K562 (cell line): ENCODE data around the gene GMDS.

Experiments
- CTCF ChIP-seq, 3 experiments: IDR thresholded peaks in 2 of 3; conservative IDR thresholded peaks in 1 of 3; 2 replicates each; pipeline ENCODE4 v1.5.1; 2011 to 2012; ENCODE audit warnings: low read length in 3 of 3, mild to moderate bottlenecking in 3 of 3, control low read depth in 2 of 3, improper control_type of control experiment in 1 of 3, inconsistent platforms in 1 of 3, low read depth in 1 of 3, mixed read lengths in 1 of 3, moderate library complexity in 1 of 3; ENCODE audit not compliant: insufficient read depth in 2 of 3
- ELF1 ChIP-seq: fragments of 200-800 bp; sonication (Bioruptor generic); IDR thresholded peaks from 2 replicates; pipeline ENCODE4 v1.6.1; 2016; ENCODE audit warnings: missing genetic modification characterization, missing compliant biosample characterization
- EP400 ChIP-seq: fragments of 450-650 bp; IDR thresholded peaks from 2 replicates; pipeline ENCODE4 v1.6.1; 2017; ENCODE audit warnings: antibody characterized with exemption, mild to moderate bottlenecking, moderate library complexity
- LARP7 ChIP-seq: fragments of 450-650 bp; IDR thresholded peaks from 2 replicates; pipeline ENCODE4 v1.6.1; 2016
- MYC ChIP-seq, 2 experiments: fragments of 250-450 bp in 1 of 2; sonication (Bioruptor Pico) in 1 of 2; IDR thresholded peaks; 2 replicates each; pipeline versions ENCODE4 v1.5.1 to v1.6.1; 2012 to 2021; ENCODE audit warnings: low read depth in 2 of 2, borderline replicate concordance in 1 of 2, improper control_type of control experiment in 1 of 2, low read length in 1 of 2, mild to moderate bottlenecking in 1 of 2, moderate library complexity in 1 of 2
- NBN ChIP-seq: fragments of 450-650 bp; IDR thresholded peaks from 2 replicates; pipeline ENCODE4 v1.6.1; 2016; ENCODE audit warnings: low read depth, mild to moderate bottlenecking
- TAF7 ChIP-seq: fragments of 450-650 bp; IDR thresholded peaks from 2 replicates; pipeline ENCODE4 v1.6.1; 2016; ENCODE audit warnings: missing genetic modification characterization, missing compliant biosample characterization
- ZFP91 ChIP-seq: sonication (generic); formaldehyde crosslinking; IDR thresholded peaks from 2 replicates; pipeline ENCODE4 v1.8.0; 2022; ENCODE audit warnings: mild to moderate bottlenecking, missing genetic modification reagents

GRCh38 chr6:1867197-1867596 lies 378.2 kb downstream of the GMDS start:
- no peak for TF ChIP-seq ELF1
- no peak for TF ChIP-seq NBN
- TF ChIP-seq MYC (IDR thresholded peaks at IDR 0.05; ENCODE audit: low read depth, low read length): no peak
- TF ChIP-seq MYC (CRISPR knock-in tag; IDR thresholded peaks at IDR 0.05; ENCODE audit: borderline replicate concordance, low read depth): no peak
- TF ChIP-seq TAF7 (tag): no peak
- TF ChIP-seq LARP7: no peak
- TF ChIP-seq CTCF (IDR thresholded peaks at IDR 0.05 in 2 of 3, conservative IDR thresholded peaks at IDR 0.05 in 1 of 3; ENCODE audit: insufficient read depth in 2 of 3, low read depth in 1 of 3, low read length in 3 of 3): no peak
- no peak for TF ChIP-seq ZFP91
- no peak for TF ChIP-seq EP400
